HepG2 (cell line): ENCODE measurements around the gene CELSR2. TPM values are rescaled to one million over a fixed set of nuclear protein-coding genes. Genes with fewer than 3 reads are reported as not detected.

Source experiments
- AKAP8 ChIP-seq: sonication (generic); formaldehyde crosslinking; IDR thresholded peaks from 2 replicates; pipeline ENCODE4 v1.5.1; 2020; ENCODE audit warnings: mild to moderate bottlenecking, missing genetic modification reagents
- AKNA ChIP-seq: sonication (generic); formaldehyde crosslinking; IDR thresholded peaks from 2 replicates; pipeline ENCODE4 v1.4.0; 2020; ENCODE audit warnings: missing genetic modification reagents, borderline replicate concordance
- BCL3 ChIP-seq: sonication (generic); formaldehyde crosslinking; IDR thresholded peaks from 2 replicates; pipeline ENCODE4 v1.5.1; 2020; ENCODE audit warnings: mild to moderate bottlenecking, missing genetic modification reagents, moderate library complexity
- GTF2F1 ChIP-seq: fragments of 150-350 bp; IDR thresholded peaks from 2 replicates; pipeline ENCODE4 v1.6.1; 2014; ENCODE audit warnings: low read length
- HES4 ChIP-seq: sonication (generic); formaldehyde crosslinking; IDR thresholded peaks from 2 replicates; pipeline ENCODE4 v1.9.0; 2021; ENCODE audit warnings: mild to moderate bottlenecking, missing genetic modification reagents, borderline replicate concordance
- MLXIP ChIP-seq: sonication (generic); formaldehyde crosslinking; IDR thresholded peaks from 2 replicates; pipeline ENCODE4 v1.9.0; 2021; ENCODE audit warnings: missing genetic modification reagents, borderline replicate concordance
- NFIB ChIP-seq: sonication (generic); formaldehyde crosslinking; IDR thresholded peaks from 2 replicates; pipeline ENCODE4 v1.9.0; 2021; ENCODE audit warnings: missing genetic modification reagents, mild to moderate bottlenecking, borderline replicate concordance
- NFKB2 ChIP-seq: sonication (generic); formaldehyde crosslinking; IDR thresholded peaks from 2 replicates; pipeline ENCODE4 v1.4.0; 2020; ENCODE audit warnings: missing genetic modification reagents, borderline replicate concordance
- PLRG1 ChIP-seq: fragments of 450-650 bp; conservative IDR thresholded peaks from 2 replicates; pipeline ENCODE4 v1.6.1; 2016
- TFDP1 ChIP-seq: IDR thresholded peaks from 2 replicates; pipeline ENCODE4 v1.6.1; 2016; ENCODE audit warnings: missing compliant biosample characterization, missing genetic modification reagents, borderline replicate concordance
- ZBTB1 ChIP-seq: sonication (generic); formaldehyde crosslinking; IDR thresholded peaks from 2 replicates; pipeline ENCODE4 v1.4.0; 2020; ENCODE audit warnings: missing genetic modification reagents, borderline replicate concordance
- ZC3H13 ChIP-seq: sonication (generic); formaldehyde crosslinking; IDR thresholded peaks from 2 replicates; pipeline ENCODE4 v1.8.1; 2023; ENCODE audit warnings: mild to moderate bottlenecking, missing genetic modification reagents, moderate library complexity
- ZNF30 ChIP-seq: sonication (generic); formaldehyde crosslinking; IDR thresholded peaks from 2 replicates; pipeline ENCODE4 v1.5.0; 2020; ENCODE audit warnings: mild to moderate bottlenecking, missing genetic modification reagents
- ZNF326 ChIP-seq: sonication (generic); formaldehyde crosslinking; IDR thresholded peaks from 2 replicates; pipeline ENCODE4 v1.4.0; 2020; ENCODE audit warnings: missing genetic modification reagents, borderline replicate concordance
- ZNF616 ChIP-seq: sonication (generic); formaldehyde crosslinking; IDR thresholded peaks from 2 replicates; pipeline ENCODE4 v1.5.0; 2020; ENCODE audit warnings: low read depth, mild to moderate bottlenecking, missing genetic modification reagents
- polyA plus RNA-seq, 8 experiments: library from polyadenylated mRNA; depleted of rRNA in 3 of 8; stranded (reverse) in 7 of 8; unstranded in 1 of 8; fragments of >200 nt; fragmentation: Illumina TruSeq in 4 of 8; extraction: Trizol in 4 of 8; gene quantifications; 2 replicates each; pipeline versions ENCODE4 v1.2.1 to v1.2.3, GENCODE V29; 2011 to 2016; ENCODE audit warnings: low read depth in 4 of 8, missing spikeins in 1 of 8, mixed read lengths in 1 of 8; ENCODE audit not compliant: insufficient read depth in 1 of 8
- total RNA-seq, 5 experiments: library from RNA; depleted of rRNA; stranded (reverse); fragments of >200 nt; fragmentation: Illumina TruSeq; extraction: Trizol; gene quantifications; 2 replicates each; pipeline ENCODE4 v1.2.3, GENCODE V29; 2016; ENCODE audit warnings: low read depth in 1 of 5
- TF ChIP-seq, protein P1 (sequence below): sonication (generic); formaldehyde crosslinking; IDR thresholded peaks from 2 replicates; pipeline ENCODE4 v1.4.0; 2020; ENCODE audit warnings: missing genetic modification reagents; ENCODE audit errors: not compliant biosample characterization

The CELSR2 gene
- total and polyA plus RNA-seq, 2 of the 13 experiments (the other 11 are each of a cell fraction or from before 2014, with no cell fraction given), result 4.0 to 6.6 TPM

DNA sequence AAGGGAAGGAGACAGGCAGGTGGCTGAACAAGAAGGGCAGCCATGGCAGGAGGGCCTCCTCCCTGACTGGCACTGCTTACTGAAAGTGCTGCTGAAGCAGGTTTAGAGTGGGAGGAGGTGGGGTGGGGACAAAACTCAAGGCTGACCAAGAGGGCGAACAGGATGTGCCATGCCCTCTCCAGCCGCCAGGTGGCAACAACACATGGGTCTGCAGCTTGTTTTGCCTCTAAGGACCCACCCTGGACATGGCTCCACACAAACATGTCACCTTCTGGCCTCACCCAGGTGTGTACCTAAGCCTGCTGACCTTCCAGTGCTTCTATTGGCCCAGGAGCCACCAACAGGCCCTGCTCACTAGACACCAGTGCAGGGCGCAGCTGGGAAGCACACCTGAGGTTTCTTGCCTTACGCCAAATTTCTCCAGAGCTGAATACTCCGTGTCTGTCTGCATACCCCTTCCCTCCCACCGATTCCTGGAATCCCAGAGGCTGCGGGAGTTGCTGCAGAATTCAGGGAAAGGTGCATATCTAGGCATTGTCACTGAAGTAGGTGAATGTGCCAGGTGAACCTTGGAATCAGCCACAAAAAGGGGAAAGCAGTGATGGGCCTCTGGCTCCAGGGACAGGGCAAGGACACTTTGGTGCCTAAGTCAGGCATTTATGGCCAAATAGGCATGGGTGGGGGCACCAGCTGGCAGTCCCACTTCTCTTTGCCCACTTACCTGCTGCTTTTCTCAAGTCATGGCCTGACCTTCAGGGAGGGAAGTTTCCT lies 28.3 kb downstream of the CELSR2 start (continued):
- TF ChIP-seq, protein P1, sequence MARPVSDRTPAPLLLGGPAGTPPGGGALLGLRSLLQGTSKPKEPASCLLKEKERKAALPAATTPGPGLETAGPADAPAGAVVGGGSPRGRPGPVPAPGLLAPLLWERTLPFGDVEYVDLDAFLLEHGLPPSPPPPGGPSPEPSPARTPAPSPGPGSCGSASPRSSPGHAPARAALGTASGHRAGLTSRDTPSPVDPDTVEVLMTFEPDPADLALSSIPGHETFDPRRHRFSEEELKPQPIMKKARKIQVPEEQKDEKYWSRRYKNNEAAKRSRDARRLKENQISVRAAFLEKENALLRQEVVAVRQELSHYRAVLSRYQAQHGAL (CRISPR knock-in tag), result no peak
- no peak for TF ChIP-seq MLXIP (CRISPR knock-in tag)
- TF ChIP-seq PLRG1, result no peak
- TF ChIP-seq NFIB, result no peak
- no peak for TF ChIP-seq GTF2F1
- TF ChIP-seq ZNF30 (CRISPR knock-in tag), result no peak
- no peak for TF ChIP-seq AKNA (CRISPR knock-in tag)
- no peak for TF ChIP-seq ZNF326 (CRISPR knock-in tag)
- TF ChIP-seq ZNF616, result no peak
- TF ChIP-seq NFKB2 (CRISPR knock-in tag), result peak; percentile 61; the same call in 1 of the 2 replicates
- no peak for TF ChIP-seq ZBTB1
- peak; percentile 31; the same call in 1 of the 2 replicates for TF ChIP-seq AKAP8
- TF ChIP-seq BCL3, result 0 out of 2 replicates have a peak, but pooled peaks have one; percentile 49
- TF ChIP-seq TFDP1 (CRISPR knock-in tag), result peak; percentile 44; the same call in 1 of the 2 replicates
- no peak; the same call in 1 of the 2 replicates for TF ChIP-seq HES4
- no peak for TF ChIP-seq ZC3H13 (CRISPR knock-in tag)
